Vagina (tissue), 2 donors: ENCODE results near the gene PSMD14.

Experiments used
- POLR2A ChIP-seq, 2 donors: fragments of 450-650 bp; IDR thresholded peaks; one replicate each; pipeline ENCODE4 v1.6.1; 2017; ENCODE audit warnings: antibody characterized with exemption in 2 of 2, mild to moderate bottlenecking in 2 of 2, moderate library complexity in 2 of 2
- TF ChIP-seq, protein P1 (sequence below), 3 experiments: fragments of 450-650 bp in 2 of 3; fragments of 200-600 bp in 1 of 3; sonication (generic) in 1 of 3; IDR thresholded peaks; one replicate each; pipeline ENCODE4 v1.5.1; 2017 to 2019; ENCODE audit warnings: antibody characterized with exemption in 3 of 3, mild to moderate bottlenecking in 2 of 3, moderate library complexity in 2 of 3

DNA sequence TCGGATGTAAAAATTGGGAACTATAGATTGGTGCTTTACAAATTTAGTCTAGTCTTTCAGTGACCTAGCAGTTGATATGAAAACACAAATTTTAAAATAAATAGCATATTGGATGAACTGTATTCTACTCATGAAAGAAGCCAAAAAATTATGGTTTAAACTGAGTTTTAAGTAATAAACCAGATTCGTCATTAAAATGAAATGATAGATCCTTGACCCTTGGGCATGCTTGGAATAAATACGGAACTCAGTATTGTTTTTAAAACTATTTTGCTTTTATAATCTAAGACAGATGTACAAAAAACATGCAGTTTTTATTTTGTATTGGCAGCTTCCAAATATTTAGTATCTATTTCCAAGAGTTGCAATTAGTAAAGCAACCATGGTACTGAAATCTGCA lies 73.3 kb downstream of the PSMD14 start:
- no peak for TF ChIP-seq POLR2A (IDR thresholded peaks at IDR 0.05)
- TF ChIP-seq, protein P1, sequence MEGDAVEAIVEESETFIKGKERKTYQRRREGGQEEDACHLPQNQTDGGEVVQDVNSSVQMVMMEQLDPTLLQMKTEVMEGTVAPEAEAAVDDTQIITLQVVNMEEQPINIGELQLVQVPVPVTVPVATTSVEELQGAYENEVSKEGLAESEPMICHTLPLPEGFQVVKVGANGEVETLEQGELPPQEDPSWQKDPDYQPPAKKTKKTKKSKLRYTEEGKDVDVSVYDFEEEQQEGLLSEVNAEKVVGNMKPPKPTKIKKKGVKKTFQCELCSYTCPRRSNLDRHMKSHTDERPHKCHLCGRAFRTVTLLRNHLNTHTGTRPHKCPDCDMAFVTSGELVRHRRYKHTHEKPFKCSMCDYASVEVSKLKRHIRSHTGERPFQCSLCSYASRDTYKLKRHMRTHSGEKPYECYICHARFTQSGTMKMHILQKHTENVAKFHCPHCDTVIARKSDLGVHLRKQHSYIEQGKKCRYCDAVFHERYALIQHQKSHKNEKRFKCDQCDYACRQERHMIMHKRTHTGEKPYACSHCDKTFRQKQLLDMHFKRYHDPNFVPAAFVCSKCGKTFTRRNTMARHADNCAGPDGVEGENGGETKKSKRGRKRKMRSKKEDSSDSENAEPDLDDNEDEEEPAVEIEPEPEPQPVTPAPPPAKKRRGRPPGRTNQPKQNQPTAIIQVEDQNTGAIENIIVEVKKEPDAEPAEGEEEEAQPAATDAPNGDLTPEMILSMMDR (IDR thresholded peaks at IDR 0.05): no peak
